Aorta (tissue), 5 donors: ENCODE data around the gene FANCE. TPM values are rescaled to one million over a fixed set of nuclear protein-coding genes. Genes with fewer than 3 reads are reported as not detected.
"Not testable (repeated sequence)": the region's sequence is repeated elsewhere in the genome, so short reads cannot be mapped to it uniquely, and the experiment has no call there.

Experiments
- ATAC-seq: fragments of 200-7000 bp; cut with Tn5 transposase; one replicate; pipeline ENCODE4 v1.9.1; 2022; ENCODE audit warnings: moderate library complexity; ENCODE audit not compliant: low FRiP score
- DNase-seq, 2 donors: peaks; one replicate each; pipeline ENCODE4 v3.0.0-alpha.2; 2020
- H3K27ac ChIP-seq, 2 donors: one replicate each; pipeline ENCODE4 v1.5.1; 2013; ENCODE audit warnings: low read length in 2 of 2, mild to moderate bottlenecking in 2 of 2, moderate library complexity in 2 of 2, control low read depth in 1 of 2, inconsistent platforms in 1 of 2, low read depth in 1 of 2
- H3K27me3 ChIP-seq, 2 donors: one replicate each; pipeline ENCODE4 v1.6.1; 2013; ENCODE audit warnings: control low read depth in 1 of 2, low read length in 1 of 2, mild to moderate bottlenecking in 1 of 2, moderate library complexity in 1 of 2; ENCODE audit not compliant: insufficient read depth in 2 of 2, control insufficient read depth in 1 of 2
- H3K36me3 ChIP-seq, 2 donors: one replicate each; pipeline ENCODE4 v1.6.1; 2013; ENCODE audit warnings: control low read depth in 1 of 2, low read length in 1 of 2, mild to moderate bottlenecking in 1 of 2; ENCODE audit not compliant: insufficient read depth in 2 of 2, control insufficient read depth in 1 of 2
- H3K4me1 ChIP-seq, 2 donors: one replicate each; pipeline ENCODE4 v1.6.1; 2013; ENCODE audit warnings: low read length in 2 of 2, control low read depth in 1 of 2, mild to moderate bottlenecking in 1 of 2, moderate library complexity in 1 of 2; ENCODE audit not compliant: insufficient read depth in 2 of 2, control insufficient read depth in 1 of 2
- H3K4me3 ChIP-seq, 2 donors: one replicate each; pipeline ENCODE4 v1.5.1; 2013; ENCODE audit warnings: low read length in 2 of 2, control low read depth in 1 of 2, mild to moderate bottlenecking in 1 of 2
- H3K9me3 ChIP-seq: one replicate; pipeline ENCODE4 v1.6.1; 2013; ENCODE audit warnings: mild to moderate bottlenecking, low read length; ENCODE audit not compliant: control insufficient read depth
- WGBS, 2 donors: extraction: QIAGEN DNeasy Blood & Tissue Kit; methylation state at CpG; one replicate each; pipeline ENCODE4 v1.1.7; 2013; 5-methylcytosine and 5-hydroxymethylcytosine counted together
- intact Hi-C, 2 donors: fragments of 100-400 bp; cut with DNase I; formaldehyde crosslinking; loops; one replicate each; pipeline versions ENCODE4 v1.14.2 to v1.15.0; 2022
- microRNA-seq, 2 donors: library from miRNA; unstranded; fragments of <30 nt; microRNA quantifications; one replicate each; pipeline ENCODE4 v1.2.0, GENCODE V29; 2020
- polyA plus RNA-seq, 2 donors: library from polyadenylated mRNA; stranded (reverse); fragments of 200-250 nt; gene quantifications; one replicate each; pipeline ENCODE4 v1.2.3, GENCODE V29; 2013
- total RNA-seq, 2 donors: library from RNA; stranded (reverse); fragmentation: NEBNext Ultra II Directional; extraction: Animal tissue kit (Norgen Biotek cat#: 25700); gene quantifications; one replicate each; pipeline ENCODE4 v1.2.1, GENCODE V29; 2021
- donor health status: healthy with polysubstance abuse.
- donor health status: Bipolar disorder and iron deficiency.
- donor health status: DM: no; HTN: no; CAD: no.
- donor health status: DM: no; HTN: no; CAD: no.
- donor health status: DM: yes; HTN: yes; CAD: no.

Gene FANCE
- total and polyA plus RNA-seq, 4 donors: 1.3 to 5.5 (median 4.6) TPM

GRCh38 chr6:35511562-35511941 is 59.4 kb downstream of the FANCE start:
- H3K4me3 ChIP-seq: no peak overlapping the region
- H3K27me3 ChIP-seq: no peaks in the 10 kb centered on the region
- H3K9me3 ChIP-seq: no peaks in the 10 kb centered on the region
- intact Hi-C loops: no loop called here
- H3K27ac ChIP-seq: no peak overlapping the region
- no peaks in the 10 kb centered on the region for H3K4me1 ChIP-seq
- 10 to 11% methylated on average over 22 to 32 of the region's 32 CpGs for WGBS, 2 donors
- H3K36me3 ChIP-seq: no peaks in the 10 kb centered on the region
- DNase-seq (no peak), ATAC-seq (no peak)

- H3K9me3 ChIP-seq: no peaks in the 10 kb centered on the region
- 3 to 11% methylated on average over 5 to 26 of the region's 26 CpGs for WGBS, 2 donors
- no peak for ATAC-seq
- no peaks in the 10 kb centered on the region for H3K36me3 ChIP-seq
- no peak for DNase-seq
- no peaks in the 10 kb centered on the region for H3K4me1 ChIP-seq
- intact Hi-C loops: no loop called here
- no peak overlapping the region for H3K4me3 ChIP-seq
- no peak overlapping the region for H3K27ac ChIP-seq
- no peaks in the 10 kb centered on the region for H3K27me3 ChIP-seq
Observed at GRCh38 chr6:35512006-35512405, 59.9 kb downstream of the FANCE start.

- no peaks in the 10 kb centered on the region for H3K9me3 ChIP-seq
- no peak for ATAC-seq
- H3K4me3 ChIP-seq: no peak within 1 kb of the TSS
- 92 to 93% methylated on average over 10 of the region's 10 CpGs for WGBS, 2 donors
- DNase-seq: no peak
- H3K36me3 ChIP-seq: no peaks in the 10 kb centered on the region
- H3K4me1 ChIP-seq: no peaks in the 10 kb centered on the region
- no peak within 1 kb of the TSS for H3K27ac ChIP-seq
- H3K27me3 ChIP-seq: no peaks in the 10 kb centered on the region
- intact Hi-C loops: no loop called here
Observed at GRCh38 chr6:35512740-35513139, 60.6 kb downstream of the FANCE start, which contains the start of gene TULP1. Gene TULP1 (minus strand): TSS chr6:35512896. CDS start chr6:35512858, 38 bp downstream.

- H3K36me3 ChIP-seq: no peaks in the 10 kb centered on the region
- H3K4me3 ChIP-seq: no peak overlapping the region
- ATAC-seq (no peak), DNase-seq (no peak)
- no peaks in the 10 kb centered on the region for H3K27me3 ChIP-seq
- intact Hi-C loops: no loop called here
- H3K9me3 ChIP-seq: no peaks in the 10 kb centered on the region
- no peaks in the 10 kb centered on the region for H3K4me1 ChIP-seq
- WGBS, 2 donors: 92 to 93% methylated on average over 4 of the region's 4 CpGs
- no peak overlapping the region for H3K27ac ChIP-seq
Observed at GRCh38 chr6:35514587-35514986, 62.4 kb downstream of the FANCE start.

- H3K27ac ChIP-seq, H3K4me1 ChIP-seq, intact Hi-C loops, H3K36me3 ChIP-seq, H3K9me3 ChIP-seq, ATAC-seq, H3K27me3 ChIP-seq, DNase-seq, H3K4me3 ChIP-seq: not testable (repeated sequence)
- 80 to 85% methylated on average over 6 of the region's 6 CpGs for WGBS, 2 donors
Observed at GRCh38 chr6:35515939-35516338, 63.8 kb downstream of the FANCE start.

Small RNA genes lying within 50 kb of the gene (microRNA-seq; reads per million reads assigned to microRNA genes)
- gene MIR7111: 0 to 1.2 reads per million in 2 donors

Other genes with a start within 250 kb of the FANCE start
- gene SCUBE3, start 238.4 kb upstream of the FANCE start, total RNA-seq: 10 to 100 TPM; 57.6 to 63.6 TPM
- 10 to 100 TPM in 1 of 2 donors, 1 to 10 TPM in 1; 9.1 to 50.9 TPM for gene SCUBE3, start 238.4 kb upstream of the FANCE start, polyA plus RNA-seq
- gene ZNF76, start 192.6 kb upstream of the FANCE start, total RNA-seq: 10 to 100 TPM; 26.6 to 46.4 TPM
- 10 to 100 TPM; 10.6 to 51.8 TPM for gene ZNF76, start 192.6 kb upstream of the FANCE start, polyA plus RNA-seq
- 10 to 100 TPM in 1 of 2 donors, 1 to 10 TPM in 1; 9.9 to 13.0 TPM for gene DEF6, start 154.5 kb upstream of the FANCE start, total RNA-seq
- gene DEF6, start 154.5 kb upstream of the FANCE start, polyA plus RNA-seq: 1 to 10 TPM; 1.5 to 2.8 TPM
- gene PPARD, start 109.8 kb upstream of the FANCE start, total RNA-seq: 10 to 100 TPM; 24.9 to 27.7 TPM
- 10 to 100 TPM in 1 of 2 donors, 1 to 10 TPM in 1; 5.9 to 16.7 TPM for gene PPARD, start 109.8 kb upstream of the FANCE start, polyA plus RNA-seq
- gene RPL10A, start 16.1 kb downstream of the FANCE start, total RNA-seq: 100 to 1,000 TPM; 834 to 875 TPM
- 1,000 to 10,000 TPM; 2,062 to 2,391 TPM for gene RPL10A, start 16.1 kb downstream of the FANCE start, polyA plus RNA-seq
- gene TEAD3, start 44.7 kb downstream of the FANCE start, total RNA-seq: 10 to 100 TPM; 43.5 to 78.0 TPM
- gene TEAD3, start 44.7 kb downstream of the FANCE start, polyA plus RNA-seq: 10 to 100 TPM; 16.7 to 54.2 TPM
- gene TULP1, start 60.6 kb downstream of the FANCE start, total RNA-seq: not detected
- 1 to 10 TPM in 1 of 2 donors, not detected in 1; 3.3 TPM for gene TULP1, start 60.6 kb downstream of the FANCE start, polyA plus RNA-seq
- gene FKBP5, start 236.6 kb downstream of the FANCE start, total RNA-seq: 10 to 100 TPM; 25.1 to 96.1 TPM
- gene FKBP5, start 236.6 kb downstream of the FANCE start, polyA plus RNA-seq: 100 to 1,000 TPM in 1 of 2 donors, 10 to 100 TPM in 1; 79.2 to 102 TPM